NB4 (cell line): Measurements from ENCODE around the gene AATK.
A peak's percentile ranks its signal among the peaks of the same experiment; 100 is the strongest.

ENCODE experiments used
- DNase-seq: peaks from one replicate; pipeline ENCODE4 v3.0.0; 2010; ENCODE audit warnings: low read depth
- H3K4me3 ChIP-seq: one replicate; pipeline ENCODE4 v1.5.1; 2011; ENCODE audit warnings: mild to moderate bottlenecking, low read depth, low read length, moderate library complexity
- MYC ChIP-seq: IDR thresholded peaks from 2 replicates; pipeline ENCODE4 v1.6.1; 2011; ENCODE audit warnings: low read depth, low read length
- POLR2A ChIP-seq: IDR thresholded peaks from 2 replicates; pipeline ENCODE4 v1.6.1; 2011; ENCODE audit warnings: mild to moderate bottlenecking; ENCODE audit not compliant: insufficient read length; ENCODE audit errors: extremely low read depth
- TF ChIP-seq, protein P1 (sequence below): IDR thresholded peaks from 2 replicates; pipeline ENCODE4 v1.6.1; 2011; ENCODE audit warnings: low read depth, low read length
- TF ChIP-seq, protein P2 (sequence below): IDR thresholded peaks from one replicate; pipeline ENCODE4 v1.5.1; 2012; ENCODE audit warnings: low read depth, low read length

Gene AATK

DNA sequence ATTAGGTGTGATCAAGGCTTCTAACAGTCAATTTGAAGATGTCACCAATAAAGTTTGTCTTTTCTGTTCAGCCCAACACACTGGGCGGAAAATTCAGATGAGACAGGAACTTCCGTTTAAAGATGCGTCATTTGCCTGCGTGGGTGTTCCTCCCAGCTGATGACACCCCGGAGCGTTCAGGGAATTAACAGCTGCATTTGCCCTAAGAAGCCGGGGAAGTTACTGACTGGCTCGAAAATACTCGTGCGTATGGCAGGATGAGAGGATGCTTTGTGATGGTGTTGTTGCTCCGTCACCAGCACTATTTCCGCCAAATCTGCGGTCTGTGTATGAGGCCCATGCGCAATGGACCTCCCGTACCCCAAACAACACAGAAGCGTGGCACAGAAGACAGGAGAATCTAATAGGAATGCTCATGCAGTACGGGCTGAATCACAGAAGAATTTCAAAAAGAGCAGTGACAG, 12.6 kb downstream of the AATK start:
- no peak overlapping the region for H3K4me3 ChIP-seq
- TF ChIP-seq POLR2A = no peak
- TF ChIP-seq, protein P1, sequence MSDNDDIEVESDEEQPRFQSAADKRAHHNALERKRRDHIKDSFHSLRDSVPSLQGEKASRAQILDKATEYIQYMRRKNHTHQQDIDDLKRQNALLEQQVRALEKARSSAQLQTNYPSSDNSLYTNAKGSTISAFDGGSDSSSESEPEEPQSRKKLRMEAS = peak; percentile 84
- peak; percentile 82 for TF ChIP-seq MYC
- TF ChIP-seq, protein P2, sequence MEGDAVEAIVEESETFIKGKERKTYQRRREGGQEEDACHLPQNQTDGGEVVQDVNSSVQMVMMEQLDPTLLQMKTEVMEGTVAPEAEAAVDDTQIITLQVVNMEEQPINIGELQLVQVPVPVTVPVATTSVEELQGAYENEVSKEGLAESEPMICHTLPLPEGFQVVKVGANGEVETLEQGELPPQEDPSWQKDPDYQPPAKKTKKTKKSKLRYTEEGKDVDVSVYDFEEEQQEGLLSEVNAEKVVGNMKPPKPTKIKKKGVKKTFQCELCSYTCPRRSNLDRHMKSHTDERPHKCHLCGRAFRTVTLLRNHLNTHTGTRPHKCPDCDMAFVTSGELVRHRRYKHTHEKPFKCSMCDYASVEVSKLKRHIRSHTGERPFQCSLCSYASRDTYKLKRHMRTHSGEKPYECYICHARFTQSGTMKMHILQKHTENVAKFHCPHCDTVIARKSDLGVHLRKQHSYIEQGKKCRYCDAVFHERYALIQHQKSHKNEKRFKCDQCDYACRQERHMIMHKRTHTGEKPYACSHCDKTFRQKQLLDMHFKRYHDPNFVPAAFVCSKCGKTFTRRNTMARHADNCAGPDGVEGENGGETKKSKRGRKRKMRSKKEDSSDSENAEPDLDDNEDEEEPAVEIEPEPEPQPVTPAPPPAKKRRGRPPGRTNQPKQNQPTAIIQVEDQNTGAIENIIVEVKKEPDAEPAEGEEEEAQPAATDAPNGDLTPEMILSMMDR = no peak
- DNase-seq = peak; percentile 92

DNA sequence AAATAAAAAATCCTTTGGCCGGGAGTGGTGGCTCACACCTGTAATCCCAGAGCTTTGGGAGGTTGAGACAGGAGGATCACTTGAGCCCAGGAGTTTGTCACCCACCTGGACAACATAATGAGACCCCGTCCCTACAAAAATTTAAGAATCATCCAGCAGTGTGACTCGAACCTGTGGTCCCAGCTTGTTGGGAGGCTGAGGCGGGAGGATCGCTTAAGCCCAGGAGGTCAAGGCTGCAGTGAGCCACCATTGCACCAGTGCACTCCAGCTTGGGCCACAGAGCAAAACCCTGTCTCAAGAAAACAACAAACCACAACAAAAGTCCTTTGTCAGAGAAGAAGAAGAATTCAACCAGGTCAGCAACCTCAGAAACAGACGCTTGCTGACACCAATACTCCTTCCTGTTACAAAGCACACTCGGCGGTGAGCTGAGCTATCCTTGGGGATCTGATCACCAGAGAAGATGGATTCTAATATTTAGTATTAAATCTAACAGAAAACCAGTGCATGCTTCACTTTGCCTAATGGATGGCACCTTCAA, 13.7 kb downstream of the AATK start:
- H3K4me3 ChIP-seq = no peak overlapping the region
- TF ChIP-seq, protein P1 = no peak
- TF ChIP-seq, protein P2 = no peak
- TF ChIP-seq MYC = no peak
- TF ChIP-seq POLR2A = no peak
- DNase-seq = peak; percentile 35

DNA sequence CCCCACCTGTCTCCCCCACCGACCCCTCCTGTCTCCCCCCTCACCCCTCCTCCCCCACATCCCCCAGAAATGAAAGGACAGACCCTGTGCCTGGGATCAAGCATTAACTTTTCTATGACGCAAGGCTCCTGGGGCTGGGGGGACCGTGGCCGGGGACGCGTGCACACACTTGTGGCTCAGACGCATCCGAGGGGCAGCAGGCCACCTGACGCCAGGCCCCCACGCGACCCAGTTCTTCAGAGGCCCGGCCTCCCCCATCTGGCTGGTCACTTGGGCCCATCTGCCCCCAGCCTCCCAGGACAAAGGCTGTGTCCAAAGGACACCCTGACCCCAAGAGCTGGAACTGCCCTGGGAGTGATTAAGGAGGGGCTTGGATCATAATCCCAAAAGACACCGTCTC, 14.7 kb downstream of the AATK start:
- TF ChIP-seq, protein P1 = no peak
- TF ChIP-seq, protein P2 = no peak
- TF ChIP-seq MYC (no peak), POLR2A (no peak)
- no peak overlapping the region for H3K4me3 ChIP-seq
- no peak for DNase-seq

DNA sequence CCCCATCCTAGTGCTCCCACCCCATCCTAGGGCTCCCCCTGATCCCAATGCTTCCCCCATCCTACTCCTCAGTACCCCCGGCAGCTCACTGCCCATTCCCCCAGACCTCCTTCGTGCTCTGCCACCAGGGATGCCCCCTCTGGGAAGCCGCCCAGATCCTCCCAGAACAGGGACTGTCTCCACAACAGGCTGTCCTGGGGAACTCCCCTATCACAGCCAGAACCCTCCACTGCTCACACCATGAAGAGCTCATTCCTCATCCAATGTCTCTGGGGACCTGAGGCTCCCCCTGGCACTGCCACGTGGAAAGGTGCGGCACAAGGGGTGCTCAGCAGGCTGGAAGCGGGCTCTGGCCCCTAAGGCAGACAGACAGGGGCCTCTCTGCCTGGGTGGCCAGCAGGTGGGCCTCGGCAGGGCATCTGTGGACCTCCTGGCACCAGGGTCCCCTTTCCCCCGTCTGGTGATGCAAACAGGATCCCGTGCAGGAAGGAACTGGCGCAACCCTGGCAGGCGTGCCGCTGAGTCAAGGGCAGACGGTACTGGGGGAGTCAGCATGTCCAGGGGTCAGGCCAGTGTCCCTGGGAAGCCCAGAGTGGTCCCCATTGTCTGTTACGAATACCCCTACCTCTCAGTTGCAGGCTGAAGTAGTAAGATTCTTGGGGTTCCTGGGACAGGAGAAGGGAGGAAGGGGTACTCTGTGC, 15.5 kb downstream of the AATK start:
- peak; percentile 72 for DNase-seq
- no peak overlapping the region for H3K4me3 ChIP-seq
- no peak for TF ChIP-seq POLR2A
- TF ChIP-seq, protein P1 = peak; percentile 43; the same call in 1 of the 2 replicates
- TF ChIP-seq MYC = peak; percentile 60

DNA sequence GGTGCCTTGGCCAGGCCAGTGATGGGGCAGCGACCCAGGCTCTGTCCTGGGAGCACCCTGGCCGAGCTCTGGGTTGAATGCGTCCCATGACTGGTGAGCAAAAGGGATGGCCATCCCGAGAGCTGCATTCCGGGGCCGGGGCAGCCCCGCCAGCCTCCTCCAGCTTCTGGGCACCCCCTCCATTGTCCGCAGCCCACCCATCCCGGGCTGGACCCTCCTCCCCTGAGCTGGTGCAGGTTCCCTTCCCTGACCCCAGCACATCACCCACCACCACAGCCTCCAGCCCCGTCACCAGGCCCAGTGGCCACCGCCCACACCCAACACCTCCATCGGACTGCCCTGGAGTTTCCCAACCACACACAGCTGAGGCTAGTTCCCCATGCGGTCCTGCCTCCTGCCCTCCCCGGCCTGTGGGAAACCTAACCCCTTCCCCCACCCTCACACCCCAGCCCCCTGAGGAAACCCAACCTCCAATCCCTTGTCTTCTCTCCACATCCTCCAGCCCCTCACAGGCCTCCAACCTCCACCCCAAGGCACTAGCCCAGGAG, 17.0 kb downstream of the AATK start:
- peak; percentile 17; the same call in 1 of the 2 replicates for TF ChIP-seq MYC
- TF ChIP-seq, protein P2 = no peak
- no peak overlapping the region for H3K4me3 ChIP-seq
- peak; percentile 63 for DNase-seq

DNA sequence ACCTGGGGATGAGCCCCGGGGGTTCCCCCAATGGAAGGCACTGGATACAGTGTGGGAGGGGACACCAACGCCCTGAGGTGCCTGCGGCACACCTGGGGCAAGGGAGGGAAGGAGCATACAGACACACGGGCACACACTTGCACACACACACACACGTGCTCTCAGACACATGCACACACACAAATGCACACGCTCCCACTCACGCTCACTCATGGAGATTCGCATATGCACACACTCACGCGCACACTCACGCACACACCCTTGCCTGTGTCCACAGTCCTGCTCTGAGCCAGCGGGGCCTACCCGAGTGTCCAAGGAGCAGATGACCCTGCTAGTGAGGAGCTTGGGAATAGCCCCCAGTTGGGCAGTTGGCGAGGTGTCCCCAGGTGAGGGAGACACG, 17.4 kb downstream of the AATK start:
- no peak for DNase-seq
- H3K4me3 ChIP-seq = no peak overlapping the region
- TF ChIP-seq, protein P1 = no peak
- TF ChIP-seq POLR2A = no peak
- no peak for TF ChIP-seq MYC
- TF ChIP-seq, protein P2 = no peak
